HEK293 (cell line): ENCODE results near the gene ZNF577.

Experiments used
- ZBTB17 ChIP-seq: fragments of 450-650 bp; formaldehyde crosslinking; IDR thresholded peaks from 2 replicates; pipeline ENCODE4 v1.5.1; 2016; ENCODE audit warnings: missing biosample characterization, missing genetic modification characterization
- ZNF146 ChIP-seq: fragments of 450-650 bp; formaldehyde crosslinking; IDR thresholded peaks from 2 replicates; pipeline ENCODE4 v1.5.1; 2016; ENCODE audit warnings: missing biosample characterization, missing genetic modification characterization
- ZNF211 ChIP-seq: fragments of 450-650 bp; formaldehyde crosslinking; IDR thresholded peaks from 2 replicates; pipeline ENCODE4 v1.5.1; 2016; ENCODE audit warnings: low read depth, missing biosample characterization, missing genetic modification characterization
- ZNF274 ChIP-seq, 2 experiments: fragments of 200-500 bp in 1 of 2; fragments of 450-650 bp in 1 of 2; sonication (Bioruptor generic) in 1 of 2; formaldehyde crosslinking in 1 of 2; IDR thresholded peaks; 2 replicates each; pipeline versions ENCODE4 v1.5.1 to v1.6.1; 2014 to 2016; ENCODE audit warnings: borderline replicate concordance in 1 of 2, inconsistent platforms in 1 of 2, low read length in 1 of 2, missing biosample characterization in 1 of 2, missing genetic modification characterization in 1 of 2
- ZNF621 ChIP-seq: fragments of 450-650 bp; formaldehyde crosslinking; IDR thresholded peaks from 2 replicates; pipeline ENCODE4 v1.5.1; 2017; ENCODE audit warnings: missing biosample characterization, missing genetic modification characterization
- TF ChIP-seq, protein P1 (sequence below): fragments of 450-650 bp; formaldehyde crosslinking; IDR thresholded peaks from 2 replicates; pipeline ENCODE4 v1.5.1; 2016; ENCODE audit warnings: missing biosample characterization, missing genetic modification characterization
- TF ChIP-seq, protein P2 (sequence below): fragments of 450-650 bp; formaldehyde crosslinking; IDR thresholded peaks from 2 replicates; pipeline ENCODE4 v1.5.1; 2016; ENCODE audit warnings: missing biosample characterization, missing genetic modification characterization
- TF ChIP-seq, protein P3 (sequence below): sonication (generic); formaldehyde crosslinking; IDR thresholded peaks from 2 replicates; pipeline ENCODE4 v1.8.1; 2022; ENCODE audit warnings: mild to moderate bottlenecking, moderate library complexity, missing genetic modification reagents
- TF ChIP-seq, protein P4 (sequence below): fragments of 450-650 bp; formaldehyde crosslinking; IDR thresholded peaks from 2 replicates; pipeline ENCODE4 v1.5.1; 2017; ENCODE audit warnings: missing biosample characterization, missing genetic modification characterization
- TF ChIP-seq, protein P5 (sequence below): fragments of 450-650 bp; formaldehyde crosslinking; IDR thresholded peaks from 2 replicates; pipeline ENCODE4 v1.5.1; 2016; ENCODE audit warnings: missing biosample characterization, missing genetic modification characterization

DNA sequence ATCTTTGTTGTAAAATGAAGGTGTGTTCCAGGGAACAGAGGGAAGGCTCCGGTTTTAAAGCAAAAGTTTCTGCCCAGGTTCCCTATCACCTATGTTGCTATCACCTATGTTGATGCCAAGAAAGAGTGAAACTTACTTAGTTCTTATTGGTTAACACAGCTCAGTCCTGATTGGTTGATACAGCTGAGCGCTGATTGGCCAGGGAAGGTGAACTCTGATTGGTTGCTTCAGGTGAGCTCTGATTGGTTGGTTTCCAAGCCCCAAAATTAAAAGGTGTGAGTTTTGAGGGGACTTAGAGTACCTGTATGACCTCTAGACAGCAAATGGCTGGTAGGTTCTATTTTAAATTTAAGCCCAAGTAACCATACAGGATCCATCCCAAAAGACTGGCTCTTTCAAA, 50.6 kb downstream of the ZNF577 start:
- TF ChIP-seq, protein P1, sequence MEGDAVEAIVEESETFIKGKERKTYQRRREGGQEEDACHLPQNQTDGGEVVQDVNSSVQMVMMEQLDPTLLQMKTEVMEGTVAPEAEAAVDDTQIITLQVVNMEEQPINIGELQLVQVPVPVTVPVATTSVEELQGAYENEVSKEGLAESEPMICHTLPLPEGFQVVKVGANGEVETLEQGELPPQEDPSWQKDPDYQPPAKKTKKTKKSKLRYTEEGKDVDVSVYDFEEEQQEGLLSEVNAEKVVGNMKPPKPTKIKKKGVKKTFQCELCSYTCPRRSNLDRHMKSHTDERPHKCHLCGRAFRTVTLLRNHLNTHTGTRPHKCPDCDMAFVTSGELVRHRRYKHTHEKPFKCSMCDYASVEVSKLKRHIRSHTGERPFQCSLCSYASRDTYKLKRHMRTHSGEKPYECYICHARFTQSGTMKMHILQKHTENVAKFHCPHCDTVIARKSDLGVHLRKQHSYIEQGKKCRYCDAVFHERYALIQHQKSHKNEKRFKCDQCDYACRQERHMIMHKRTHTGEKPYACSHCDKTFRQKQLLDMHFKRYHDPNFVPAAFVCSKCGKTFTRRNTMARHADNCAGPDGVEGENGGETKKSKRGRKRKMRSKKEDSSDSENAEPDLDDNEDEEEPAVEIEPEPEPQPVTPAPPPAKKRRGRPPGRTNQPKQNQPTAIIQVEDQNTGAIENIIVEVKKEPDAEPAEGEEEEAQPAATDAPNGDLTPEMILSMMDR (tag by site-specific recombination) = no peak
- TF ChIP-seq, protein P2, sequence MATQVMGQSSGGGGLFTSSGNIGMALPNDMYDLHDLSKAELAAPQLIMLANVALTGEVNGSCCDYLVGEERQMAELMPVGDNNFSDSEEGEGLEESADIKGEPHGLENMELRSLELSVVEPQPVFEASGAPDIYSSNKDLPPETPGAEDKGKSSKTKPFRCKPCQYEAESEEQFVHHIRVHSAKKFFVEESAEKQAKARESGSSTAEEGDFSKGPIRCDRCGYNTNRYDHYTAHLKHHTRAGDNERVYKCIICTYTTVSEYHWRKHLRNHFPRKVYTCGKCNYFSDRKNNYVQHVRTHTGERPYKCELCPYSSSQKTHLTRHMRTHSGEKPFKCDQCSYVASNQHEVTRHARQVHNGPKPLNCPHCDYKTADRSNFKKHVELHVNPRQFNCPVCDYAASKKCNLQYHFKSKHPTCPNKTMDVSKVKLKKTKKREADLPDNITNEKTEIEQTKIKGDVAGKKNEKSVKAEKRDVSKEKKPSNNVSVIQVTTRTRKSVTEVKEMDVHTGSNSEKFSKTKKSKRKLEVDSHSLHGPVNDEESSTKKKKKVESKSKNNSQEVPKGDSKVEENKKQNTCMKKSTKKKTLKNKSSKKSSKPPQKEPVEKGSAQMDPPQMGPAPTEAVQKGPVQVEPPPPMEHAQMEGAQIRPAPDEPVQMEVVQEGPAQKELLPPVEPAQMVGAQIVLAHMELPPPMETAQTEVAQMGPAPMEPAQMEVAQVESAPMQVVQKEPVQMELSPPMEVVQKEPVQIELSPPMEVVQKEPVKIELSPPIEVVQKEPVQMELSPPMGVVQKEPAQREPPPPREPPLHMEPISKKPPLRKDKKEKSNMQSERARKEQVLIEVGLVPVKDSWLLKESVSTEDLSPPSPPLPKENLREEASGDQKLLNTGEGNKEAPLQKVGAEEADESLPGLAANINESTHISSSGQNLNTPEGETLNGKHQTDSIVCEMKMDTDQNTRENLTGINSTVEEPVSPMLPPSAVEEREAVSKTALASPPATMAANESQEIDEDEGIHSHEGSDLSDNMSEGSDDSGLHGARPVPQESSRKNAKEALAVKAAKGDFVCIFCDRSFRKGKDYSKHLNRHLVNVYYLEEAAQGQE = no peak
- no peak for TF ChIP-seq ZNF274 (IDR thresholded peaks at IDR 0.05; ENCODE audit: low read length)
- TF ChIP-seq ZNF274 (tag by site-specific recombination; IDR thresholded peaks at IDR 0.05; ENCODE audit: borderline replicate concordance) = no peak
- TF ChIP-seq, protein P3, sequence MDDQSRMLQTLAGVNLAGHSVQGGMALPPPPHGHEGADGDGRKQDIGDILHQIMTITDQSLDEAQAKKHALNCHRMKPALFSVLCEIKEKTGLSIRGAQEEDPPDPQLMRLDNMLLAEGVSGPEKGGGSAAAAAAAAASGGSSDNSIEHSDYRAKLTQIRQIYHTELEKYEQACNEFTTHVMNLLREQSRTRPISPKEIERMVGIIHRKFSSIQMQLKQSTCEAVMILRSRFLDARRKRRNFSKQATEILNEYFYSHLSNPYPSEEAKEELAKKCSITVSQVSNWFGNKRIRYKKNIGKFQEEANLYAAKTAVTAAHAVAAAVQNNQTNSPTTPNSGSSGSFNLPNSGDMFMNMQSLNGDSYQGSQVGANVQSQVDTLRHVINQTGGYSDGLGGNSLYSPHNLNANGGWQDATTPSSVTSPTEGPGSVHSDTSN (CRISPR knock-in tag) = no peak
- no peak for TF ChIP-seq ZNF146 (tag by site-specific recombination)
- TF ChIP-seq ZNF621 = no peak
- TF ChIP-seq ZNF211 (tag by site-specific recombination) = no peak
- TF ChIP-seq, protein P4, sequence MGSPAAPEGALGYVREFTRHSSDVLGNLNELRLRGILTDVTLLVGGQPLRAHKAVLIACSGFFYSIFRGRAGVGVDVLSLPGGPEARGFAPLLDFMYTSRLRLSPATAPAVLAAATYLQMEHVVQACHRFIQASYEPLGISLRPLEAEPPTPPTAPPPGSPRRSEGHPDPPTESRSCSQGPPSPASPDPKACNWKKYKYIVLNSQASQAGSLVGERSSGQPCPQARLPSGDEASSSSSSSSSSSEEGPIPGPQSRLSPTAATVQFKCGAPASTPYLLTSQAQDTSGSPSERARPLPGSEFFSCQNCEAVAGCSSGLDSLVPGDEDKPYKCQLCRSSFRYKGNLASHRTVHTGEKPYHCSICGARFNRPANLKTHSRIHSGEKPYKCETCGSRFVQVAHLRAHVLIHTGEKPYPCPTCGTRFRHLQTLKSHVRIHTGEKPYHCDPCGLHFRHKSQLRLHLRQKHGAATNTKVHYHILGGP (tag by site-specific recombination) = no peak
- TF ChIP-seq ZBTB17 = no peak
- TF ChIP-seq, protein P5, sequence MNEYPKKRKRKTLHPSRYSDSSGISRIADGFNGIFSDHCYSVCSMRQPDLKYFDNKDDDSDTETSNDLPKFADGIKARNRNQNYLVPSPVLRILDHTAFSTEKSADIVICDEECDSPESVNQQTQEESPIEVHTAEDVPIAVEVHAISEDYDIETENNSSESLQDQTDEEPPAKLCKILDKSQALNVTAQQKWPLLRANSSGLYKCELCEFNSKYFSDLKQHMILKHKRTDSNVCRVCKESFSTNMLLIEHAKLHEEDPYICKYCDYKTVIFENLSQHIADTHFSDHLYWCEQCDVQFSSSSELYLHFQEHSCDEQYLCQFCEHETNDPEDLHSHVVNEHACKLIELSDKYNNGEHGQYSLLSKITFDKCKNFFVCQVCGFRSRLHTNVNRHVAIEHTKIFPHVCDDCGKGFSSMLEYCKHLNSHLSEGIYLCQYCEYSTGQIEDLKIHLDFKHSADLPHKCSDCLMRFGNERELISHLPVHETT (tag by site-specific recombination) = no peak
